BE2C (cell line): Measurements from ENCODE around the gene FAM24A.

Source experiments
- DNase-seq: peaks from one replicate; pipeline ENCODE4 v3.0.0-alpha.2; 2020
- H3K27me3 ChIP-seq: fragments of 250-450 bp; sonication (Bioruptor Pico); 2 replicates; pipeline ENCODE4 v1.5.1; 2020; ENCODE audit warnings: mild to moderate bottlenecking
- H3K36me3 ChIP-seq: fragments of 250-450 bp; sonication (Bioruptor Pico); 2 replicates; pipeline ENCODE4 v1.5.1; 2020; ENCODE audit warnings: mild to moderate bottlenecking
- H3K4me1 ChIP-seq: fragments of 250-450 bp; sonication (Bioruptor Pico); 2 replicates; pipeline ENCODE4 v1.5.1; 2020
- H3K4me3 ChIP-seq: 2 replicates; pipeline ENCODE4 v1.5.1; 2011; ENCODE audit warnings: low read depth, low read length
- H3K9me3 ChIP-seq: fragments of 250-450 bp; sonication (Bioruptor Pico); 2 replicates; pipeline ENCODE4 v1.5.1; 2020
- CTCF ChIP-seq: IDR thresholded peaks from 2 replicates; pipeline ENCODE4 v1.5.1; 2012; ENCODE audit warnings: mild to moderate bottlenecking, low read depth, low read length

Gene FAM24A

DNA sequence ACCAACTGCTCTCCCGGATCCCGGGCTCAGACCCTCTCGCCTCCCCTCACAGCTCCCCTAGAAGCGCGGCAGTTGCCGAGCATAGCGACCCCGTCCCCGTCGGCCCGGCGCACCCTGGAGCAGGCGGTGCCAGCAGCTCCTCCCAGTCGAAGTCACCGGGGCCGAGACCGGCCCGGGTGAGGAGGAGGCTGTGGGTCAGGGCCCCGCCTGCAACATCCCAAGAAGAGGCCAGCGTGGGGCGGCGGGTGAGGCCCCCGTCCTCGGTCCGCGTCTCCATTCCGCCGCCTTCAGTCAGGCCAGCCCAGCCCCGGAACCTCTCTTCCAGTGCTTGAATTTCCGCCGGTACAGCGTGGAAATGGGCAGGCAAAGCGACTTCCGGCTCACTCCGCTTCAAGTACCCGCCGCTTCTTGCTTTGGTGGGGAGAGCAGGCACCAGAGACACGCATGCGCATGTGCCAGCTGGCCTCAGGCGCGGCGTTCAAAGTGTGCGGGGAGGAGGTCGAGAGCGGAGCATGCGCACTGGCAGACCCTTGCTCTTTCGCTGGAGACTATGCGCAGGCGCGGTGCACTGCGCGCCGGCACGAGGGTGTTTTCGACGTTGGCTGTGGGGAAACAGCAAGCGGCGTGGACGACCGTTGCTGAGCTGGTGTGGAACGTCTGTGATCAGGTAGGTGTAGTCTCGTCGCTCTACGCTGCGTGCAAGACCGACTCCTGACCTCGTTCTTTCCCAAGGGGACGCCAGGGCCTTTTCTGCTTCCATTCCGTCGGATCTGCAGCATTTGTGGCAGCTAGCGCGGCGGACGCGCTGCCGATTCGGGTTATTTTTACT is 43.7 kb downstream of the FAM24A start, which contains the start of gene C10orf88:
Gene C10orf88 (minus strand): TSS at position 326 of the 829 bp plus-strand sequence. CDS start 49 bp downstream, at position 277.
- no peak for TF ChIP-seq CTCF
- Histone ChIP-seq H3K4me3 (peak within 1 kb of the TSS; percentile 82), H3K4me1 (0 out of 2 replicates have a peak, but pooled peaks cover 2% of the 10 kb centered on the region), H3K9me3 (peaks cover 7% of the 10 kb centered on the region), H3K27me3 (no peaks in the 10 kb centered on the region), H3K36me3 (peaks cover 2% of the 10 kb centered on the region; the same call in 1 of the 2 replicates)
- DNase-seq, result peak; percentile 96

- H3K27me3 ChIP-seq, result no peaks in the 10 kb centered on the region
- H3K4me3 ChIP-seq, result no peak overlapping the region
- 0 out of 2 replicates have a peak, but pooled peaks cover 2% of the 10 kb centered on the region for H3K4me1 ChIP-seq
- peaks cover 7% of the 10 kb centered on the region for H3K9me3 ChIP-seq
- H3K36me3 ChIP-seq, result no peaks in the 10 kb centered on the region; the same call in 1 of the 2 replicates
- DNase-seq, result no peak
- TF ChIP-seq CTCF, result no peak
Observed at GRCh38 chr10:122954731-122955050, 44.3 kb downstream of the FAM24A start.

GRCh38 chr10:122955892-122956291 is 45.5 kb downstream of the FAM24A start:
- Histone ChIP-seq H3K4me3 (no peak overlapping the region), H3K27me3 (no peaks in the 10 kb centered on the region), H3K36me3 (no peaks in the 10 kb centered on the region; the same call in 1 of the 2 replicates), H3K9me3 (peaks cover 7% of the 10 kb centered on the region), H3K4me1 (0 out of 2 replicates have a peak, but pooled peaks cover 2% of the 10 kb centered on the region)
- TF ChIP-seq CTCF, result no peak
- DNase-seq, result no peak

- no peaks in the 10 kb centered on the region; the same call in 1 of the 2 replicates for H3K36me3 ChIP-seq
- no peak for DNase-seq
- no peak for TF ChIP-seq CTCF
- H3K27me3 ChIP-seq, result no peaks in the 10 kb centered on the region
- peaks cover 7% of the 10 kb centered on the region for H3K9me3 ChIP-seq
- 0 out of 2 replicates have a peak, but pooled peaks cover 2% of the 10 kb centered on the region for H3K4me1 ChIP-seq
- H3K4me3 ChIP-seq, result no peak overlapping the region
Observed at GRCh38 chr10:122957474-122957873, 47.1 kb downstream of the FAM24A start.

GRCh38 chr10:122962405-122962804 is 52.0 kb downstream of the FAM24A start:
- DNase-seq, result no peak
- no peak for TF ChIP-seq CTCF
- Histone ChIP-seq H3K27me3 (no peaks in the 10 kb centered on the region), H3K36me3 (no peaks in the 10 kb centered on the region), H3K9me3 (no peaks in the 10 kb centered on the region), H3K4me3 (no peak overlapping the region), H3K4me1 (no peaks in the 10 kb centered on the region)
